H1 (cell line): Measurements from ENCODE around the gene RHEB. TPM values are rescaled to one million over a fixed set of nuclear protein-coding genes. Genes with fewer than 3 reads are reported as not detected.

Experiments used
- CTCF ChIA-PET: fragments of 300-600 bp; sonication (Branson Sonifier 250); formaldehyde crosslinking; loops from one replicate; lab custom pipeline; 2021; ENCODE audit not compliant: partially characterized antibody; lab: Charles Lee
- POLR2A ChIA-PET: fragments of 300-600 bp; sonication (Branson Sonifier 250); formaldehyde crosslinking; loops from one replicate; lab custom pipeline; 2021; ENCODE audit warnings: inconsistent platforms; ENCODE audit not compliant: partially characterized antibody; lab: Charles Lee
- DNase-seq, 2 experiments: peaks; one replicate each; pipeline versions ENCODE4 v3.0.0 to v3.0.0-alpha.2; 2010 to 2022; ENCODE audit warnings: low spot score in 2 of 2, low read depth in 1 of 2, mixed read lengths in 1 of 2
- FAIRE-seq: peaks from 2 replicates; lab custom pipeline; 2011; peaks lifted over from hg19 to GRCh38; lab: Jason Lieb, UNC
- H2AFZ ChIP-seq: 2 replicates; pipeline ENCODE4 v1.8.1; 2012; ENCODE audit warnings: low read length, inconsistent platforms
- H2AK5ac ChIP-seq: 2 replicates; pipeline ENCODE4 v1.6.1; 2013; ENCODE audit warnings: low read depth, low read length
- H2BK120ac ChIP-seq: replicated peaks from 2 replicates; pipeline ENCODE3; 2013; ENCODE audit warnings: low read depth, low read length, inconsistent platforms
- H2BK12ac ChIP-seq: 2 replicates; pipeline ENCODE4 v1.6.1; 2013; ENCODE audit warnings: low read depth, low read length
- H2BK15ac ChIP-seq: 2 replicates; pipeline ENCODE4 v1.6.1; 2013; ENCODE audit warnings: low read length
- H2BK20ac ChIP-seq: 2 replicates; pipeline ENCODE4 v1.6.1; 2013; ENCODE audit warnings: low read length
- H2BK5ac ChIP-seq: 2 replicates; pipeline ENCODE4 v1.6.1; 2013; ENCODE audit warnings: low read depth, low read length
- H3K14ac ChIP-seq: 2 replicates; pipeline ENCODE4 v1.6.1; 2013; ENCODE audit warnings: inconsistent platforms; ENCODE audit not compliant: insufficient read length
- H3K18ac ChIP-seq: 2 replicates; pipeline ENCODE4 v1.6.1; 2013; ENCODE audit warnings: low read length; ENCODE audit errors: extremely low read depth
- H3K23ac ChIP-seq: 2 replicates; pipeline ENCODE4 v1.6.1; 2013; ENCODE audit warnings: inconsistent platforms; ENCODE audit not compliant: insufficient read length
- H3K23me2 ChIP-seq: 2 replicates; pipeline ENCODE4 v1.6.1; 2013; ENCODE audit warnings: low read depth, low read length
- H3K27ac ChIP-seq: 2 replicates; pipeline ENCODE4 v1.6.1; 2011; ENCODE audit warnings: low read depth, low read length, inconsistent platforms
- H3K27me3 ChIP-seq, 4 experiments: replicated peaks in 1 of 4; 1 replicate in 1 of 4; 2 replicates in 3 of 4; pipeline versions ENCODE4 v1.6.1 to v1.8.1; 2011 to 2013; ENCODE audit warnings: low read length in 3 of 4, mild to moderate bottlenecking in 3 of 4, inconsistent platforms in 2 of 4, mixed read lengths in 2 of 4, moderate library complexity in 1 of 4; ENCODE audit not compliant: control insufficient read depth in 3 of 4, insufficient read depth in 3 of 4; ENCODE audit errors: extremely low read depth in 1 of 4
- H3K36me3 ChIP-seq, 4 experiments: 2 replicates each; pipeline versions ENCODE4 v1.6.1 to v1.8.1; 2011 to 2013; ENCODE audit warnings: mild to moderate bottlenecking in 4 of 4, low read length in 3 of 4, moderate library complexity in 2 of 4, control low read depth in 1 of 4, inconsistent platforms in 1 of 4; ENCODE audit not compliant: insufficient read depth in 4 of 4, control insufficient read depth in 2 of 4
- H3K4ac ChIP-seq: replicated peaks from 2 replicates; pipeline ENCODE3; 2013; ENCODE audit warnings: low read length, low read depth, mixed read lengths, inconsistent platforms; ENCODE audit not compliant: insufficient read length
- H3K4me1 ChIP-seq, 4 experiments: replicated peaks in 1 of 4; 1 replicate in 1 of 4; 2 replicates in 3 of 4; pipeline versions ENCODE4 v1.6.1 to v1.8.1; 2011 to 2013; ENCODE audit warnings: low read length in 3 of 4, inconsistent platforms in 2 of 4, mixed read lengths in 1 of 4; ENCODE audit not compliant: insufficient read depth in 4 of 4, control insufficient read depth in 3 of 4
- H3K4me2 ChIP-seq, 2 experiments: 2 replicates each; pipeline versions ENCODE4 v1.6.1 to v1.8.1; 2011 to 2013; ENCODE audit warnings: low read depth in 2 of 2, low read length in 2 of 2, control low read depth in 1 of 2, inconsistent platforms in 1 of 2, mild to moderate bottlenecking in 1 of 2; ENCODE audit not compliant: insufficient read depth in 1 of 2
- H3K4me3 ChIP-seq, 4 experiments: fragments of 200-600, 300-600 bp in 1 of 4; sonication (generic), shearing (Covaris generic), sonication (Bioruptor Twin) in 1 of 4; 2 replicates each; pipeline versions ENCODE4 v1.5.1 to v1.8.1; 2011 to 2016; ENCODE audit warnings: low read length in 4 of 4, low read depth in 3 of 4, control low read depth in 2 of 4, inconsistent platforms in 2 of 4, mild to moderate bottlenecking in 2 of 4, mixed read lengths in 1 of 4, moderate library complexity in 1 of 4; ENCODE audit not compliant: insufficient read depth in 2 of 4; ENCODE audit errors: extremely low read depth in 1 of 4
- H3K56ac ChIP-seq: replicated peaks from 2 replicates; pipeline ENCODE3; 2013; ENCODE audit warnings: low read depth, mild to moderate bottlenecking, mixed read lengths, low read length, inconsistent platforms; ENCODE audit not compliant: insufficient read length
- H3K79me1 ChIP-seq: 2 replicates; pipeline ENCODE4 v1.6.1; 2013; ENCODE audit warnings: low read depth, low read length, control low read depth
- H3K79me2 ChIP-seq, 2 experiments: 2 replicates each; pipeline versions ENCODE4 v1.6.1 to v1.8.1; 2012 to 2013; ENCODE audit warnings: low read length in 2 of 2, mild to moderate bottlenecking in 2 of 2, inconsistent platforms in 1 of 2; ENCODE audit not compliant: insufficient read depth in 2 of 2, control insufficient read depth in 1 of 2
- H3K9ac ChIP-seq, 4 experiments: replicated peaks in 1 of 4; 1 replicate in 1 of 4; 2 replicates in 3 of 4; pipeline versions ENCODE4 v1.6.1 to v1.8.1; 2011 to 2013; ENCODE audit warnings: low read depth in 3 of 4, low read length in 3 of 4, control low read depth in 2 of 4, mild to moderate bottlenecking in 2 of 4, moderate library complexity in 2 of 4, inconsistent platforms in 1 of 4; ENCODE audit errors: extremely low read depth in 1 of 4
- H3K9me3 ChIP-seq, 2 experiments: 2 replicates each; pipeline versions ENCODE4 v1.6.1 to v1.8.1; 2012 to 2013; ENCODE audit warnings: mild to moderate bottlenecking in 2 of 2, moderate library complexity in 2 of 2, control low read depth in 1 of 2, inconsistent platforms in 1 of 2, low read depth in 1 of 2, low read length in 1 of 2, mixed read lengths in 1 of 2; ENCODE audit not compliant: insufficient read depth in 2 of 2
- H4K20me1 ChIP-seq, 2 experiments: replicated peaks in 1 of 2; 2 replicates each; pipeline versions ENCODE3 to v1.8.1; 2011 to 2013; ENCODE audit warnings: inconsistent platforms in 2 of 2, low read length in 2 of 2, mild to moderate bottlenecking in 1 of 2; ENCODE audit not compliant: insufficient read depth in 2 of 2, control insufficient read depth in 1 of 2
- H4K5ac ChIP-seq: 2 replicates; pipeline ENCODE4 v1.6.1; 2013; ENCODE audit warnings: low read length, low read depth, mixed read lengths, inconsistent platforms; ENCODE audit not compliant: insufficient read length
- H4K8ac ChIP-seq: 2 replicates; pipeline ENCODE4 v1.8.0; 2013; ENCODE audit warnings: mild to moderate bottlenecking, moderate library complexity, low read length, inconsistent platforms; ENCODE audit not compliant: insufficient read depth; ENCODE audit errors: extremely low read depth
- H4K91ac ChIP-seq: replicated peaks from 2 replicates; pipeline ENCODE3; 2013; ENCODE audit warnings: low read length, mixed read lengths, inconsistent platforms; ENCODE audit not compliant: insufficient read length
- WGBS, 2 experiments: shearing (Covaris generic) in 1 of 2; methylation state at CpG; one replicate each; pipeline versions ENCODE4 v1.1.6 to v1.1.7; 2013 to 2015; ENCODE audit warnings: low lambda C conversion rate in 2 of 2, mixed read lengths in 2 of 2, inconsistent platforms in 1 of 2, low coverage in 1 of 2, missing lambda C conversion rate in 1 of 2; ENCODE audit not compliant: insufficient replicate concordance in 2 of 2, insufficient coverage in 1 of 2, insufficient read length in 1 of 2; ENCODE audit errors: extremely low coverage in 1 of 2, missing lambda C conversion rate in 1 of 2; 5-methylcytosine and 5-hydroxymethylcytosine counted together
- polyA plus RNA-seq, 7 experiments: library from polyadenylated mRNA; depleted of rRNA in 3 of 7; stranded (reverse) in 5 of 7; unstranded in 2 of 7; fragments of >200 nt in 5 of 7; fragments of 200-250 nt in 2 of 7; gene quantifications; 1 replicate in 5 of 7; 2 replicates in 1 of 7; 4 replicates in 1 of 7; pipeline versions ENCODE4 v1.2.1 to v1.2.3, GENCODE V29; 2011 to 2013; ENCODE audit warnings: missing spikeins in 2 of 7, mixed read lengths in 2 of 7
- total RNA-seq: library from RNA; stranded (reverse); fragmentation: NEBNext Ultra II Directional; extraction: Animal tissue kit (Norgen Biotek cat#: 25700); gene quantifications from 2 replicates; pipeline ENCODE4 v1.2.1, GENCODE V29; 2021

The RHEB gene
- total and polyA plus RNA-seq, 2 of the 8 experiments (the other 6 are each of a cell fraction or from before 2014, with no cell fraction given), result 60.8 to 132 TPM

DNA sequence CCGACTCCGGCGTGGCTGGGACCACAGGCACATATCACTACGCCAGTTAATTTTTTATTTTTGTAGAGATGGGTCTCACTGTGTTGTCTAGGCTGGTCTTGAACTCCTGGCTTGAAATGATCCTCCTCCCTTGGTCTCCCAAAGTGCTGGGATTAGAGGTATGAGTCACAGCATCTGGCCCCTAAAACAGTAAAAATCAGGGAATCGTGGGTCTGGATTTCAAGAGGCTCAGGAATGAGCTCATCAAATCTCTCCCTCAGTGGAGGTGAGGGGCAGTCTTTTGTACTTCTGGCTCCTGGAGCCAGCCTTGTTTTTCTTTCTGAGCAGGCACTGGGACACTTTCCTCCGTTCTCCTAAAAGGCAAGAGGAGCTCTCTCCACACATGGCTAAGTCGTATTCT lies 32.1 kb upstream of the RHEB start:
- H4K5ac ChIP-seq, result no peak overlapping the region
- H3K9me3 ChIP-seq, result no peaks in the 10 kb centered on the region
- H3K4ac ChIP-seq, result no peak overlapping the region
- H3K23ac ChIP-seq, result no peak overlapping the region
- no peak overlapping the region for H3K14ac ChIP-seq
- no peaks in the 10 kb centered on the region for H3K36me3 ChIP-seq
- no peak for FAIRE-seq
- H3K23me2 ChIP-seq, result no peaks in the 10 kb centered on the region
- no peaks in the 10 kb centered on the region; a peak in 3 of 7 replicates for H3K4me1 ChIP-seq
- no peak overlapping the region for H2AK5ac ChIP-seq
- H4K91ac ChIP-seq, result no peak overlapping the region
- no peak overlapping the region for H3K9ac ChIP-seq
- H3K56ac ChIP-seq, result no peak overlapping the region
- no peak overlapping the region; the same call in 1 of the 2 replicates for H4K8ac ChIP-seq
- POLR2A ChIA-PET, result no interaction called here
- H3K27ac ChIP-seq, result no peak overlapping the region
- H2BK15ac ChIP-seq, result no peak overlapping the region
- H2BK12ac ChIP-seq, result no peak overlapping the region
- WGBS, 2 experiments, result 93% methylated on average over 7 of the region's 7 CpGs; no CpG with 5 or more reads in 1 of the 2 experiments
- H3K4me3 ChIP-seq, result no peak overlapping the region
- no peaks in the 10 kb centered on the region for H3K79me1 ChIP-seq
- no peaks in the 10 kb centered on the region for H3K79me2 ChIP-seq
- DNase-seq, result no peak
- H2BK120ac ChIP-seq, result no peak overlapping the region
- no peak overlapping the region for H3K18ac ChIP-seq
- no peaks in the 10 kb centered on the region for H3K27me3 ChIP-seq
- no peak overlapping the region for H3K4me2 ChIP-seq
- no peak overlapping the region for H2BK5ac ChIP-seq
- no peak overlapping the region for H2AFZ ChIP-seq
- no peaks in the 10 kb centered on the region for H4K20me1 ChIP-seq
- H2BK20ac ChIP-seq, result no peak overlapping the region
- CTCF ChIA-PET, result interaction anchor here (1.1 to 2.0 kb wide), 7 partner anchors 10 to 208 kb away, joined by 3 to 7 read pairs (median 4); no protein-coding TSS in a partner anchor
